ENCODE measurements around the gene IFNAR1.
"Not testable (repeated sequence)": the region's sequence is repeated elsewhere in the genome, so short reads cannot be mapped to it uniquely, and the experiment has no call there.

Gene IFNAR1

DNA sequence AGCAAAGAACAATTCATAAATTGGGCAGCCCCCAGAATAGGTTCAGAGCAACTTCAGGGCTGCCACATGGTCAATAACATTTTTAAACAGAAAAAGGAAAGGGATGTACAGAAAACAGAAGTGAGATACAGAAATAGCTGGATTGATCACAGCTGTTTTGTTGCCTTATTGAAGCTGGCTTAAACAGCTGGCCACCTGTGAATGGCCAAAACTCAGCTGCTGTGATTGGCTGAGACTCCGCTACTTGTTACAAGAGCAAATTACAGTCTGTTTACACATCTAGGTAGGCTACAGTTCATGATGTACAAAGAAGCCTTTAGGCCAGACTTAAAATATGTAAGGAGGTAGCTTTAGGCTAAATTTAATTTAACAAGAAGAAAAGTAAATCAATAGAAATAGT, 11.6 kb upstream of the IFNAR1 start:
- POLR2A ChIA-PET: interaction anchor here (1.4 kb wide), 1 partner anchor 74 kb away, joined by 3 read pairs; no protein-coding TSS in a partner anchor
- TF ChIP-seq, protein P1, sequence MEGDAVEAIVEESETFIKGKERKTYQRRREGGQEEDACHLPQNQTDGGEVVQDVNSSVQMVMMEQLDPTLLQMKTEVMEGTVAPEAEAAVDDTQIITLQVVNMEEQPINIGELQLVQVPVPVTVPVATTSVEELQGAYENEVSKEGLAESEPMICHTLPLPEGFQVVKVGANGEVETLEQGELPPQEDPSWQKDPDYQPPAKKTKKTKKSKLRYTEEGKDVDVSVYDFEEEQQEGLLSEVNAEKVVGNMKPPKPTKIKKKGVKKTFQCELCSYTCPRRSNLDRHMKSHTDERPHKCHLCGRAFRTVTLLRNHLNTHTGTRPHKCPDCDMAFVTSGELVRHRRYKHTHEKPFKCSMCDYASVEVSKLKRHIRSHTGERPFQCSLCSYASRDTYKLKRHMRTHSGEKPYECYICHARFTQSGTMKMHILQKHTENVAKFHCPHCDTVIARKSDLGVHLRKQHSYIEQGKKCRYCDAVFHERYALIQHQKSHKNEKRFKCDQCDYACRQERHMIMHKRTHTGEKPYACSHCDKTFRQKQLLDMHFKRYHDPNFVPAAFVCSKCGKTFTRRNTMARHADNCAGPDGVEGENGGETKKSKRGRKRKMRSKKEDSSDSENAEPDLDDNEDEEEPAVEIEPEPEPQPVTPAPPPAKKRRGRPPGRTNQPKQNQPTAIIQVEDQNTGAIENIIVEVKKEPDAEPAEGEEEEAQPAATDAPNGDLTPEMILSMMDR (IDR thresholded peaks at IDR 0.05; ENCODE audit: control extremely low read depth, extremely low read depth, low read depth, missing control alignments): no peak
- DNase-seq (ENCODE audit: extremely low spot score): no peak
- CTCF ChIA-PET: interaction anchor here (0.9 to 2.6 kb wide), 5 partner anchors 12 to 116 kb away, joined by 3 to 13 read pairs (median 4); partner anchors contain the start of gene IFNAR1

DNA sequence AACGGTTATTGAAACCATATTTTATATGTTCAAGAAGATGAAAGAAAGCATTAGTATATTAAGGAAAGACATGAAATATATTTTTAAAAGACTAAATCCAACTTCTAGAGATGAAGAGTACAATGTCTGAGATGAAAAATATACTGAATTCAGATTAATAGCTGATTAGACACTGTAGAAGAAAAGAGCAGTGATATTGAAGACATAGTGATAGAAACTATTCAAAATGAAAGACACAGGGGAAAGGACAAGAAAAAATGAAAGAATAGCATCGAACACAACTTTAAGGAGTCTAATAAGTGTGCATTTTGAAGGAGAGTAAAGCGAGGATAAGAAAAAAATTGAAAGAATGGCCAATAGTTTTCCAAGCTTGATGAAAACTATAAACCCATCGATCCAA, 11.2 kb upstream of the IFNAR1 start:
- POLR2A ChIA-PET: interaction anchor here (1.4 kb wide), 1 partner anchor 75 kb away, joined by 3 read pairs; no protein-coding TSS in a partner anchor
- DNase-seq (ENCODE audit: extremely low spot score): no peak
- CTCF ChIA-PET: interaction anchor here (1.0 to 2.6 kb wide), 5 partner anchors 11 to 131 kb away, joined by 3 to 13 read pairs (median 4); partner anchors contain the start of gene IFNAR1
- TF ChIP-seq, protein P1 (IDR thresholded peaks at IDR 0.05; ENCODE audit: control extremely low read depth, extremely low read depth, low read depth, missing control alignments): no peak

DNA sequence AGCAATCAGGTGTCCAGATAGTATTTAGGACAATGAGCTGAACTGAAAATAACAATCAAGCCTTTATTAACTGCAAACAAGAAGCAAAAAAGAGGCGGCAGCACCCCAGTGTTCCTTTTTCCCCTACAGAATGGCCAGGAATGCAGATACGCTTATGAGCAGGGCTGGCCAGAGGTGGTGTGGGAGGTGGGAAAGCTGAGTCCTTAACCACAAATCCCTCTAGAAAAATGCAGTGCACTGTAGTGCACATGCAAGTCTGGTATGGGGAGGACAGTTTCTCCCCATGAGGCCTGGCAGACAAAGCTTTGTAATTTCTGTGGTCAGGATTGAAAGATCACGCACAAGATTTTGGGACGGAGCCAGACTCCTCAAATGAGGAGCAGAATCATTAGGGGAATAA, 10.7 kb upstream of the IFNAR1 start:
- TF ChIP-seq, protein P1 (IDR thresholded peaks at IDR 0.05; ENCODE audit: control extremely low read depth, extremely low read depth, low read depth, missing control alignments): no peak
- DNase-seq (ENCODE audit: extremely low spot score): no peak
- POLR2A ChIA-PET: interaction anchor here (1.4 kb wide), 1 partner anchor 75 kb away, joined by 3 read pairs; no protein-coding TSS in a partner anchor
- CTCF ChIA-PET: interaction anchor here (0.9 to 2.6 kb wide), 6 partner anchors 11 to 131 kb away, joined by 3 to 13 read pairs (median 4); partner anchors contain the start of gene IFNAR1

DNA sequence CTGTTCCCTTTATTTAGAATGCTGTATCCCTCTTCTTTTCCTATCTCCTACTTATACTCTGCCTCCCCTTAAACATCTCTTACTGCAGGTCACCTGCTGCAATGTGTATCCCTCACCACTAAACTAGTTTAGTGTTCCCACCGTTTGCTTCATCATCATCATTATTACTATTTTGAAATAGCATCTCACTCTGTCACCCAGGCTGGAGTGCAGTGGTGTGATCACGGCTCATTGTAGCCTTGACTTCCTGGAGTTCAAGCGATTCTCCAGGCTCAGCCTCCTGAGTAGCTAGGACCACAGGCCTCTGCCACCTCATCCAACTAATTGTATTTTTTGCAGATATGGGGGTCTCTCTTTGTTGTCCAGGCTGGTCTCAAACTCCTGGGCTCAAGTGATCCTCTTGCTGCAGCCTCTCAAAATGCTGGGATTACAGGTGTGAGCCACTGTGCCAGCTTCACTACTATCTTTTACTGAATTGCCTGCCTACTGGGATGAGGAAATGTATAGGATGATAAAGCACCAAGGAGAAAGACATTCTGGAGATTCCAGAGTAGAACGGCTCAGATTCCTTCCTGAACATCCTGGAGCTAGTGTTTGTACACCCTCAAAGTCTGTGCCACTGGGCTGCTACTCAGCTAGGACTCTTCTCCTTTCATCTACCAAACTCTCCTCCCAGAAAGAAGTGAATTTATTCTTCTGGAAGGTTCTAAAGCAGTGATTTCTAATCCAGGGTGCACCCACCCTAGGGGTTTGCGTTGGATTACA, 8.6 kb upstream of the IFNAR1 start:
- DNase-seq (ENCODE audit: extremely low spot score): no peak
- CTCF ChIA-PET: interaction anchor here (0.7 to 2.3 kb wide), 5 partner anchors 11 to 119 kb away, joined by 3 to 6 read pairs (median 3); no protein-coding TSS in a partner anchor
- POLR2A ChIA-PET: no interaction called here
- TF ChIP-seq, protein P1 (IDR thresholded peaks at IDR 0.05; ENCODE audit: control extremely low read depth, extremely low read depth, low read depth, missing control alignments): no peak

DNA sequence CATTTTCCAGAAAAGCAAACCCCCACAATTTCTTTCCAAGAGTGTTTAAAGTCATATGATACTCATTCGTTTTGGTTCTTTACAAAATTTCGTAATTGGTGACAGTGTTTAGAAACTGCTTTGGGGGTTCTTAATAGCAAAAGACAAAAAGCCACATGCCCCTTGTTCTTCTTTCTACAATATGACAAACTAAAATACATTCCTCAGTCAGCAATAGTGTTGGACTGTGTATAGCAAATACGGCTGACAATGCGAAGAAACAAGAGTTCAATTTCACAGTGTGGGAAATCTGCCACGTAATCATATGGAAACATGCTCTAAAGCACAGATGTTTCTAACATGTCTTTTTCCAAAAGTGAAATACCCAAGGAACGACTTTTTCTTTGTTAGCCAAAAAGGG, 7.6 kb upstream of the IFNAR1 start:
- CTCF ChIA-PET: interaction anchor here (1.1 to 2.3 kb wide), 4 partner anchors 10 to 49 kb away, joined by 3 to 6 read pairs (median 4); no protein-coding TSS in a partner anchor
- no peak for DNase-seq (ENCODE audit: extremely low spot score)

DNA sequence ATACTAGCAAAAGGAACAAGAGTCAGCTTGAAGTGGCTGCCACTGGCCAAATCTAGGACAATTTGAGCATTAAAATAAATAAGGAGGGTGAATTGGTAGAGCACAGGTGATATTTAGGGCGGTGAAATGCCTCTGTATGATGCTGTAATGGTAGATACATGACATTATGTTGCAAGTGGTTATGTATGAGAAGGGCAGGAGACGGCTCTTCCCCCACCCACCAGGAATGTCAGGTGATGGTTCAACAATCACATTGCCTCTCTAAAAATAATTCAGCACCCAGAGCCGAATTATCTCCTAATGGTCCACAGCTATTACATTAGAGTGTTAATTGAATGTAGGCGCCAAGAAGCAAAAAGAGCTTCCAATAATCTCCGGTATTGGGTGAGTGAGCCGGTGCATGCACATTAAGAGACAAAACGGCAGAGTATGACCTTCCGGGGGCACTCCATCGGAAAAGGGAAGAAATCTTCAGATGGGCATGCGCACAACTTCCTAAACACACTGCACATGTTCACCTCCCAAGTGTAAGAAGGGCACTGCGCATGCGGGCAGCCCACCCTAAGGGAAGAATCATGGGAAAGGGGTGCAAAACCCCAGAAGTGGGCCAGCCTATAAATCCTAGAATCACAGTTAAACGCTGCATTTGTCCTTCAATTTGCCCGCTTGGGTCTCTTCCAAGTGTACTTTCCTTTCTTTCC, 6.8 kb upstream of the IFNAR1 start:
- POLR2A ChIA-PET: no interaction called here
- CTCF ChIA-PET: interaction anchor here (1.4 to 2.3 kb wide), 2 partner anchors 43 to 48 kb away, joined by 3 to 6 read pairs; no protein-coding TSS in a partner anchor
- no peak for DNase-seq (ENCODE audit: extremely low spot score)
- TF ChIP-seq, protein P1 (IDR thresholded peaks at IDR 0.05; ENCODE audit: control extremely low read depth, extremely low read depth, low read depth, missing control alignments): no peak

More for the DNA sequence above, 7.6 kb upstream of the IFNAR1 start:
- POLR2A ChIA-PET: no interaction called here
- TF ChIP-seq, protein P1 (IDR thresholded peaks at IDR 0.05; ENCODE audit: control extremely low read depth, extremely low read depth, low read depth, missing control alignments): no peak

DNA sequence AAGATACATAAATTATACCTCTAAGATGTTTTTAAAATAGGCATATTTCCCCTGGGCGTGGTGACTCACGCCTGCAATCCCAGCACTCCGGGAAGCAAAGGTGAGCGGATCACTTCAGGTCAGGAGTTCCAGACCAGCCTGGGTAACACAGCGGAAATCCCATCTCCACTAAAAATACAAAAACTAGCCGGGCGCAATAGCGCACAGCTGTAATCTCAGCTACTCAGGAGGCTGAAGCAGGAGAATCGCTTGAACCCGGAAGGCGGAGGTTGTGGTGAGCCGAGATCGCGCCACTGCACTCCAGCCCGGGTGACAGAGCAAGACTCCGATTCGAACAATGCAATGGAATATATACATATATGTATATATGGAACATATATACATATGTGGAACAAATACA, 3.8 kb upstream of the IFNAR1 start:
- CTCF ChIA-PET; DNase-seq (ENCODE audit: extremely low spot score); POLR2A ChIA-PET: not testable (repeated sequence)

DNA sequence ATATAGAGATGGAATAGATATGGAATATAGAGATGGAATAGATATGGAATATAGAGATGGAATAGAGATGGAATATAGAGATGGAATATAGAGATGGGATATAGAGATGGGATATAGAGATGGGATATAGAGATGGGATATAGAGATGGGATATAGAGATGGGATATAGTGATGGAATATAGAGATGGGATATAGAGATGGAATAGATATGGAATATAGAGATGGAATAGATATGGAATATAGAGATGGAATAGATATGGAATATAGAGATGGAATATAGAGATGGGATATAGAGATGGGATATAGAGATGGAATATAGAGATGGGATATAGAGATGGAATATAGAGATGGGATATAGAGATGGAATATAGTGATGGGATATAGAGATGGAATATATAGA, 1.2 kb upstream of the IFNAR1 start:
- POLR2A ChIA-PET; CTCF ChIA-PET; DNase-seq (ENCODE audit: extremely low spot score): not testable (repeated sequence)

Data from GM10248 (cell line).